Brain microvascular endothelial cell (primary cell): ENCODE data around the gene C1QC.

ENCODE experiments used
- DNase-seq: peaks from one replicate; pipeline ENCODE4 v3.0.0-alpha.2; 2020
- H3K27ac ChIP-seq: fragments of 250-450 bp; sonication (Bioruptor Pico); 2 replicates; pipeline ENCODE4 v1.5.1; 2020; ENCODE audit warnings: mild to moderate bottlenecking, moderate library complexity
- H3K27me3 ChIP-seq: fragments of 250-450 bp; sonication (Bioruptor Pico); replicated peaks from 2 replicates; pipeline ENCODE4 v1.5.1; 2020; ENCODE audit warnings: mild to moderate bottlenecking
- H3K36me3 ChIP-seq: fragments of 250-450 bp; sonication (Bioruptor Pico); replicated peaks from 2 replicates; pipeline ENCODE4 v1.5.1; 2020; ENCODE audit warnings: mild to moderate bottlenecking
- H3K4me3 ChIP-seq: 2 replicates; pipeline ENCODE4 v1.5.1; 2011; ENCODE audit warnings: low read depth, mild to moderate bottlenecking, control low read depth, low read length, moderate library complexity
- in situ Hi-C: cut with HindIII; loops from 2 replicates; pipeline ENCODE4 v1.10.0; 2017; ENCODE audit warnings: low sequenced_read_pairs, low pct_ligation_motif_present
- TF ChIP-seq, protein P1 (sequence below): IDR thresholded peaks from 2 replicates; pipeline ENCODE4 v1.5.1; 2011; ENCODE audit warnings: low read depth, mild to moderate bottlenecking, moderate library complexity, low read length, control low read depth, inconsistent platforms; ENCODE audit errors: missing control alignments

The C1QC gene

DNA sequence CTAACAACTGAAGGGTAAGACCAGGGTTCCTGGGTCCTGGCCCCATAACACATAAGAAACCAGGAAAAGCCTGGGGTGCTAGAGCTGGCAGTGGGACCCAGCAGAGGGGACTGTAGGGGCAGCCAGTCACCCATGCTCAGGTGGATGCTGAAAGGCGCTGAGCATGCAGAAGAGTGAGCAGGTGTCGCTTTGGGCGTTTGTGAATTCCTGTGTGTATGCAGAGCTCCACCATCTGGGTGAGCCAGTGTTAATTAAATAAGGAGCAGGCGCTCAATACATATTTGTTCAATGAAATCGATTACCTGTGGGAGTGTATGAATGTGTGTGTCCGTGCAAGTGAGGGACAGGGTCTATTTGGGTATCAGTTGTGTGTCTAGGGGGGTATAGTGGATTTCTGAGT, 6.5 kb upstream of the C1QC start:
- H3K36me3 ChIP-seq: no peaks in the 10 kb centered on the region
- no peak for DNase-seq
- peaks cover 3% of the 10 kb centered on the region for H3K27me3 ChIP-seq
- no peak overlapping the region for H3K27ac ChIP-seq
- in situ Hi-C loops: no loop called here
- TF ChIP-seq, protein P1, sequence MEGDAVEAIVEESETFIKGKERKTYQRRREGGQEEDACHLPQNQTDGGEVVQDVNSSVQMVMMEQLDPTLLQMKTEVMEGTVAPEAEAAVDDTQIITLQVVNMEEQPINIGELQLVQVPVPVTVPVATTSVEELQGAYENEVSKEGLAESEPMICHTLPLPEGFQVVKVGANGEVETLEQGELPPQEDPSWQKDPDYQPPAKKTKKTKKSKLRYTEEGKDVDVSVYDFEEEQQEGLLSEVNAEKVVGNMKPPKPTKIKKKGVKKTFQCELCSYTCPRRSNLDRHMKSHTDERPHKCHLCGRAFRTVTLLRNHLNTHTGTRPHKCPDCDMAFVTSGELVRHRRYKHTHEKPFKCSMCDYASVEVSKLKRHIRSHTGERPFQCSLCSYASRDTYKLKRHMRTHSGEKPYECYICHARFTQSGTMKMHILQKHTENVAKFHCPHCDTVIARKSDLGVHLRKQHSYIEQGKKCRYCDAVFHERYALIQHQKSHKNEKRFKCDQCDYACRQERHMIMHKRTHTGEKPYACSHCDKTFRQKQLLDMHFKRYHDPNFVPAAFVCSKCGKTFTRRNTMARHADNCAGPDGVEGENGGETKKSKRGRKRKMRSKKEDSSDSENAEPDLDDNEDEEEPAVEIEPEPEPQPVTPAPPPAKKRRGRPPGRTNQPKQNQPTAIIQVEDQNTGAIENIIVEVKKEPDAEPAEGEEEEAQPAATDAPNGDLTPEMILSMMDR: no peak
- no peak overlapping the region for H3K4me3 ChIP-seq

DNA sequence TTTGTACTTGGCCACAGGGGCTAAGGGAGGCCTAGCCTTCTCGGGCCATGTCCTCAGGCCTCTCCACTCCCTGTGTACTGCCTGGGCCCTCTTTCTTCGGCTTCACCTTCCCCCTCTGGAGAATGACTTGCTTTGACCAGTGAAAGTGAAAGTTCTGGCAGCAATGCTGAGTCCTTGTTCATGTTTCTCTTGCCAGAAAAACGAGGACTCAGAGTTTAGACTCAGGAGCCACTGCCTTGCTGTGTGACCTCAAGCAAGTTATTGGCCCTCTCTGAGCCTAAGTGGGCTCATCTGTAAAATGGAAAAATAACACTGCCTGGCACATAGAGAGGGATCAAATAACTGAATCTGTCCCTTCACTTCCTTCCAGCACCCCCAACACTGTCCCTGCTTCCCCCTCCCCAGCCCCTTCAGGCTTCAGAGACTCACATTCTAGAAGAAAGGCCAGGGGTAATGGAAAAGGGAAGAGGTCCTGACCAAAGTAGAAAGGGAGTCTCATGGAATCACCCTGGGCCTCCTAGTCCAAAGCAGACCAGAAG, 5.5 kb upstream of the C1QC start:
- Histone ChIP-seq H3K27me3 (peaks cover 3% of the 10 kb centered on the region), H3K4me3 (no peak overlapping the region), H3K36me3 (no peaks in the 10 kb centered on the region), H3K27ac (no peak overlapping the region)
- TF ChIP-seq, protein P1: no peak
- in situ Hi-C loops: no loop called here
- no peak for DNase-seq

DNA sequence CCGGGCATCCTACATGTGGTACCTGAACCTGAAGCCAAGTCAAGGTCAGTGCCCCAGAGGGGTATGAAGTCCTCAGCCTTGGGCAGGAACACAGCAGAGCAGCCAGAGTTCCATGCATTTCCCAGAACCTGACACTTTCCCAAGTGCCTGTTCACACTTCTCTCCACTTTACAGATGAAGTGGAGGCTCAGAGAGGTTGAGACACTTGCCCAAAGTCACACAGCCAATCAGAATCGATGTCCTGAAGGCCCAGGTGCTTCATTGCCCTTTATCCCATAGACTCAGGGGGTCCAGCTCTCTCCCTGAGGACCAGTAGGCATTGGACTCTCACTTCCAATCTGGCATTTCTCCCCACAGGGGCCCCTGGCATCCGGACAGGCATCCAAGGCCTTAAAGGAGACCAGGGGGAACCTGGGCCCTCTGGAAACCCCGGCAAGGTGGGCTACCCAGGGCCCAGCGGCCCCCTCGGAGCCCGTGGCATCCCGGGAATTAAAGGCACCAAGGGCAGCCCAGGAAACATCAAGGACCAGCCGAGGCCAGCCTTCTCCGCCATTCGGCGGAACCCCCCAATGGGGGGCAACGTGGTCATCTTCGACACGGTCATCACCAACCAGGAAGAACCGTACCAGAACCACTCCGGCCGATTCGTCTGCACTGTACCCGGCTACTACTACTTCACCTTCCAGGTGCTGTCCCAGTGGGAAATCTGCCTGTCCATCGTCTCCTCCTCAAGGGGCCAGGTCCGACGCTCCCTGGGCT, 4.8 kb upstream of the C1QC start:
- DNase-seq: no peak
- H3K4me3 ChIP-seq: no peak overlapping the region
- in situ Hi-C loops: no loop called here
- H3K27ac ChIP-seq: no peak overlapping the region
- TF ChIP-seq, protein P1: no peak
- no peaks in the 10 kb centered on the region for H3K36me3 ChIP-seq
- peaks cover 3% of the 10 kb centered on the region for H3K27me3 ChIP-seq

DNA sequence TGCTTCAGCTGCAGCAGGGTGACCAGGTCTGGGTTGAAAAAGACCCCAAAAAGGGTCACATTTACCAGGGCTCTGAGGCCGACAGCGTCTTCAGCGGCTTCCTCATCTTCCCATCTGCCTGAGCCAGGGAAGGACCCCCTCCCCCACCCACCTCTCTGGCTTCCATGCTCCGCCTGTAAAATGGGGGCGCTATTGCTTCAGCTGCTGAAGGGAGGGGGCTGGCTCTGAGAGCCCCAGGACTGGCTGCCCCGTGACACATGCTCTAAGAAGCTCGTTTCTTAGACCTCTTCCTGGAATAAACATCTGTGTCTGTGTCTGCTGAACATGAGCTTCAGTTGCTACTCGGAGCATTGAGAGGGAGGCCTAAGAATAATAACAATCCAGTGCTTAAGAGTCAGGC, 4.1 kb upstream of the C1QC start:
- Histone ChIP-seq H3K4me3 (no peak overlapping the region), H3K27me3 (peaks cover 3% of the 10 kb centered on the region), H3K27ac (no peak overlapping the region), H3K36me3 (no peaks in the 10 kb centered on the region)
- TF ChIP-seq, protein P1: peak; percentile 45
- peak; percentile 52 for DNase-seq
- in situ Hi-C loops: no loop called here

DNA sequence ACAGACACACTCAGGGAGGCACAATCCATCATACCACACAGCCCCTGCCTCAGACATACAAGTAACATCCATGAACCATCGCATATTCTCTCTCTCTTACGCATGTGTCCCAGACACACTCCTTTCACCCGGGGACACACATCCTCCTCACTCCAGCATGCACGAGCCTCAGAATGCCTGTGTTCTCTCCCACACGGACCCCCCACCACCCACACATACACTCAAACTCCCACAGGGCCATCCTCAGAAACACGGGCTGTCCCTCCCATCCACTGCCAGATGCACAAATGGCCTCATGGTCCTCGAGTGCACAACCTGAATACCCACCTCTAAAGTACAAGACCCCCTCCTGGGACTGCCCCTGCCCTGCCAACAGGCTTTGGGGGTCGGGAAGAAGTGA, 2.2 kb upstream of the C1QC start:
- in situ Hi-C loops: no loop called here
- H3K27me3 ChIP-seq: no peaks in the 10 kb centered on the region
- no peaks in the 10 kb centered on the region for H3K36me3 ChIP-seq
- DNase-seq: no peak
- no peak overlapping the region for H3K4me3 ChIP-seq
- TF ChIP-seq, protein P1: no peak
- no peak overlapping the region for H3K27ac ChIP-seq
